Esophagus muscularis mucosa (tissue), 4 donors: Measurements from ENCODE around the gene TAF5. TPM values are rescaled to one million over a fixed set of nuclear protein-coding genes. Genes with fewer than 3 reads are reported as not detected.

Experiments used
- DNase-seq: peaks from one replicate; pipeline ENCODE4 v3.0.0-alpha.2; 2017; ENCODE audit errors: extremely low spot score
- H3K27ac ChIP-seq, 4 donors: fragments of 200-600 bp; sonication (generic); replicated peaks in 1 of 4; 1 replicate in 3 of 4; 2 replicates in 1 of 4; pipeline ENCODE4 v1.5.1; 2016 to 2019; ENCODE audit warnings: mild to moderate bottlenecking in 1 of 4
- H3K27me3 ChIP-seq, 4 donors: fragments of 200-600 bp; sonication (generic); one replicate each; pipeline versions ENCODE4 v1.5.1 to v1.6.0; 2016 to 2019
- H3K36me3 ChIP-seq, 4 donors: fragments of 200-600 bp; sonication (generic); one replicate each; pipeline ENCODE4 v1.5.1; 2016 to 2019
- H3K4me1 ChIP-seq, 4 donors: fragments of 200-600 bp; sonication (generic); one replicate each; pipeline ENCODE4 v1.5.1; 2016 to 2019
- H3K4me3 ChIP-seq, 4 donors: fragments of 200-600 bp; sonication (generic); 1 replicate in 2 of 4; 2 replicates in 2 of 4; pipeline ENCODE4 v1.5.1; 2016 to 2019; ENCODE audit warnings: mild to moderate bottlenecking in 4 of 4, moderate library complexity in 1 of 4
- H3K9me3 ChIP-seq, 4 donors: fragments of 200-600 bp; sonication (generic); 1 replicate in 3 of 4; 2 replicates in 1 of 4; pipeline ENCODE4 v1.5.1; 2016 to 2019
- EP300 ChIP-seq: sonication (generic); formaldehyde crosslinking; IDR thresholded peaks from one replicate; pipeline ENCODE4 v1.6.1; 2017; ENCODE audit warnings: antibody characterized with exemption
- POLR2A ChIP-seq: fragments of 450-650 bp; IDR thresholded peaks from one replicate; pipeline ENCODE4 v1.6.1; 2017; ENCODE audit warnings: antibody characterized with exemption, moderate library complexity, mild to moderate bottlenecking, low read depth
- POLR2AphosphoS5 ChIP-seq, 2 donors: sonication (generic); formaldehyde crosslinking; IDR thresholded peaks; one replicate each; pipeline ENCODE4 v1.6.1; 2017; ENCODE audit warnings: antibody characterized with exemption in 2 of 2
- WGBS: methylation state at CpG from one replicate; pipeline ENCODE4 v1.1.5; 2018; 5-methylcytosine and 5-hydroxymethylcytosine counted together
- intact Hi-C: fragments of 100-400 bp; cut with DNase I; formaldehyde crosslinking; loops from one replicate; pipeline ENCODE4 v1.15.1; 2023
- total RNA-seq, 4 donors: library from RNA; depleted of rRNA; stranded (reverse); fragments of >200 nt; gene quantifications; one replicate each; pipeline versions ENCODE4 v1.1.0 to v1.2.1, GENCODE V29; 2016
- TF ChIP-seq, protein P1 (sequence below), 3 experiments: fragments of 200-600 bp in 2 of 3; fragments of 450-650 bp in 1 of 3; sonication (generic) in 2 of 3; IDR thresholded peaks; one replicate each; pipeline ENCODE4 v1.5.1; 2017 to 2019; ENCODE audit warnings: antibody characterized with exemption in 3 of 3, mild to moderate bottlenecking in 2 of 3, moderate library complexity in 1 of 3

Gene TAF5
- total RNA-seq, 4 donors from 2014 or later: 2.3 to 7.4 (median 4.5) TPM

DNA sequence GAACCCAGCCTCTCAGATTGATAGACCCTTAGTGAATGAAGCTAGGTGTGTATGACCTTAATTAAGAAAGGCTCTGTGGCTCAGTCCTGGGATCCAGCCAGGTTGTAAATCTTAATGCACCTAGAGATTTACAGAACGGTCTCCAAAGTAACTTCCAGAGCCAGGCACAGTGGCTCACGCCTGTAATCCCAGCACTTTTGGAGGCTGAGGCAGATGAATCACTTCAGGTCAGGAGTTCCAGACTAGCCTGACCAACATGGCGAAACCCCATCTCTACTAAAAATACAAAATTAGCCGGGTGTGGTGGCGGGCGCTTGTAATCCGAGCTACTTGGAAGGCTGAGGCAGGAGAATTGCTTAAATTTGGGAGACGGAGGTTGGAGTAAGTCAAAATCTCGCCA lies 60.1 kb downstream of the TAF5 start:
- H3K36me3 ChIP-seq: peaks cover 39 to 94% (median 80%) of the 10 kb centered on the region in 4 donors
- H3K4me3 ChIP-seq: no peak overlapping the region
- intact Hi-C loops: no loop called here
- H3K9me3 ChIP-seq: no peaks in the 10 kb centered on the region
- H3K27ac ChIP-seq: no peak overlapping the region
- DNase-seq: no peak
- no peak for TF ChIP-seq POLR2AphosphoS5 (IDR thresholded peaks at IDR 0.05)
- no peak for TF ChIP-seq POLR2A
- TF ChIP-seq, protein P1, sequence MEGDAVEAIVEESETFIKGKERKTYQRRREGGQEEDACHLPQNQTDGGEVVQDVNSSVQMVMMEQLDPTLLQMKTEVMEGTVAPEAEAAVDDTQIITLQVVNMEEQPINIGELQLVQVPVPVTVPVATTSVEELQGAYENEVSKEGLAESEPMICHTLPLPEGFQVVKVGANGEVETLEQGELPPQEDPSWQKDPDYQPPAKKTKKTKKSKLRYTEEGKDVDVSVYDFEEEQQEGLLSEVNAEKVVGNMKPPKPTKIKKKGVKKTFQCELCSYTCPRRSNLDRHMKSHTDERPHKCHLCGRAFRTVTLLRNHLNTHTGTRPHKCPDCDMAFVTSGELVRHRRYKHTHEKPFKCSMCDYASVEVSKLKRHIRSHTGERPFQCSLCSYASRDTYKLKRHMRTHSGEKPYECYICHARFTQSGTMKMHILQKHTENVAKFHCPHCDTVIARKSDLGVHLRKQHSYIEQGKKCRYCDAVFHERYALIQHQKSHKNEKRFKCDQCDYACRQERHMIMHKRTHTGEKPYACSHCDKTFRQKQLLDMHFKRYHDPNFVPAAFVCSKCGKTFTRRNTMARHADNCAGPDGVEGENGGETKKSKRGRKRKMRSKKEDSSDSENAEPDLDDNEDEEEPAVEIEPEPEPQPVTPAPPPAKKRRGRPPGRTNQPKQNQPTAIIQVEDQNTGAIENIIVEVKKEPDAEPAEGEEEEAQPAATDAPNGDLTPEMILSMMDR (IDR thresholded peaks at IDR 0.05): no peak
- no peak for TF ChIP-seq EP300
- 92% methylated on average over 9 of the region's 9 CpGs for whole genome bisulfite sequencing
- peaks cover 0 to 7% (median 3%) of the 10 kb centered on the region in 4 donors for H3K4me1 ChIP-seq
- H3K27me3 ChIP-seq: no peaks in the 10 kb centered on the region

DNA sequence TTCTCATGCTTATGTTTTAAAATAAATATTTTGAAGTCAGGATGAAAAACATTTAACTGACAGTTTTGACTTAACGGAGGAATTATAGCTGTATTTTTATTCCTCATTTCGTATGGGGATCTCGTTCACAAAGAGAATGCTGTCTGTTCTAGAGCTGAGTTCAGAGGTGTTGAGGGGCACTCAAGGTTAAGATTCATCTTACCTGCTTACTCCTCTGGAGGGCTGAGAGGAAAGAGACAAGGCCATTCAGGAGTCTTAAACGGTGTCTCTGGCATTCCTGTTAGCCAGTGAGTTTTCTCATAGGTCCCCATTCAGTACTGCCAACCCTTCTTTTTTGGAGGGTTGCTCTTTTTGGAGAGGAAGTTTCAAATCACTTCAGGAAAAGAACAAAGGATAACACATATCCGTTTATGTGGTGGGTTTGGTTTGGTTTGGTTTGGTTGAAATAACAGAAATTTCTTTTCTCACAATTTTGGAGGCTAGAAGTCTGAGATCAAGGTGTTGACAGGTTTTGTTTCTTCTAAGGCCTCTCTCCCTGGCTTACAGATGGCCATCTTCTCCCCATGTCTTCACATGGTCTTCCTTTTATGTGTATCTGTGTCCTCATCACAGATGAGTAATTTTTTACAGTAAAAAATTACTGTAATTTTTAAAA lies 61.3 kb downstream of the TAF5 start:
- H3K36me3 ChIP-seq: peaks cover 30 to 94% (median 79%) of the 10 kb centered on the region in 4 donors
- intact Hi-C loops: no loop called here

DNA sequence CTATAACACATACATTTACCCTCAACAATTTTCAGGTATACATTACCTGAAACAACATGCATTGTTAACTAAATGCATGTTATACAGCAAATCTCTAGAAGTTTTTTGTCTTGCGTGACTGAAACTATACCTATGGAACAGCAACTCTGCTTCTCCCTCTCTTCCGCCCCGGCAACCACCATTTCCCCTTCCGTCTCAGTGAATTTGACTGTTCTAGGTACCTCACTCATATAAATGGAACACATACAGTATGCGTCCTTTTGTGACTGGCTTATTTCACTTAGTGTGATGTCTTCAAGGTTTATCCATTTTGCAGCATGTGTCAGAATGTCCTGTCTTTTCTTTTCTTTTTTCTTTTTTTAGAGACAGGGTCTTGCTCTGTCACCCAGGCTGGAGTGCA lies 61.9 kb downstream of the TAF5 start:
- H3K27me3 ChIP-seq: no peaks in the 10 kb centered on the region
- intact Hi-C loops: no loop called here
- H3K27ac ChIP-seq: no peak overlapping the region
- H3K9me3 ChIP-seq: no peaks in the 10 kb centered on the region
- no peak overlapping the region for H3K4me3 ChIP-seq
- peaks cover 0 to 7% (median 3%) of the 10 kb centered on the region in 4 donors for H3K4me1 ChIP-seq
- peaks cover 25 to 94% (median 79%) of the 10 kb centered on the region in 4 donors for H3K36me3 ChIP-seq
- DNase-seq: no peak
- WGBS: 89% methylated on average over 5 of the region's 5 CpGs
- no peak for TF ChIP-seq EP300
- TF ChIP-seq, protein P1 (IDR thresholded peaks at IDR 0.05): no peak
- TF ChIP-seq POLR2A: no peak

More for the DNA sequence above, 61.3 kb downstream of the TAF5 start:
- TF ChIP-seq, protein P1 (IDR thresholded peaks at IDR 0.05): no peak
- no peak for TF ChIP-seq POLR2AphosphoS5 (IDR thresholded peaks at IDR 0.05)
- TF ChIP-seq EP300: no peak
- TF ChIP-seq POLR2A: no peak
- H3K27ac ChIP-seq: no peak overlapping the region
- 58% methylated on average over 5 of the region's 5 CpGs for WGBS
- H3K9me3 ChIP-seq: no peaks in the 10 kb centered on the region
- H3K4me1 ChIP-seq: peaks cover 0 to 7% (median 3%) of the 10 kb centered on the region in 4 donors
- no peaks in the 10 kb centered on the region for H3K27me3 ChIP-seq
- DNase-seq: no peak
- no peak overlapping the region for H3K4me3 ChIP-seq

DNA sequence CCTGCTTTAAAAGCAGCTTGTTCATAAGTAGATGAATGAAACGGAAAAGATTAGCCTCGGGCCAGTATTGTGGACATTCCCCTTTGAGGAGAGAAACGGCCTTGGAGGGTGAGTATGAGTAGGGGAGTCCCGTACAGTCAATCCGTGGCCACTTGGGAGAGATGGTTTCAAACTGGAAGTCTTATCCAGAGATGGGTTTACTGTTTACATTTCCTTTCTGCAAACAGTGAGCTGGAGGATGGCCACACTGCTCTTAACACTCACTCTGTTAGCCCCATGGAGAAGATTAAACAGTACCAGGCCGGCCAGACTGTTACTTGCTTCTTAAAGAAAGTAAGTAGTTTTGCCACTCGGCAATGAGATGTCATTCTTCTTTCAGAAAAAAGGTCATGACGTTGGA lies 64.1 kb downstream of the TAF5 start:
- Histone ChIP-seq H3K9me3 (no peaks in the 10 kb centered on the region), H3K27me3 (no peaks in the 10 kb centered on the region), H3K4me3 (no peak overlapping the region), H3K4me1 (peaks cover 0 to 7% (median 3%) of the 10 kb centered on the region in 4 donors), H3K27ac (peak overlapping the region in 1 of 4 donors; percentile 5), H3K36me3 (peaks cover 17 to 95% (median 79%) of the 10 kb centered on the region in 4 donors)
- intact Hi-C loops: no loop called here
- TF ChIP-seq POLR2A: no peak
- TF ChIP-seq POLR2AphosphoS5 (IDR thresholded peaks at IDR 0.05): no peak
- TF ChIP-seq EP300: no peak
- TF ChIP-seq, protein P1 (IDR thresholded peaks at IDR 0.05): no peak
- DNase-seq: no peak
- 72% methylated on average over 8 of the region's 8 CpGs for WGBS
